Adrenal gland (tissue), 12 donors: Measurements from ENCODE around the gene STK32C. TPM values are rescaled to one million over a fixed set of nuclear protein-coding genes. Genes with fewer than 3 reads are reported as not detected.

ENCODE experiments used
- DNase-seq, 7 donors: peaks; one replicate each; pipeline ENCODE4 v3.0.0-alpha.2; 2019 to 2020
- H3K27ac ChIP-seq, 5 donors: fragments of 200-600 bp; sonication (generic) in 4 of 5; 1 replicate in 3 of 5; 2 replicates in 2 of 5; pipeline versions ENCODE4 v1.5.1 to v1.8.0; 2016 to 2020; ENCODE audit warnings: mild to moderate bottlenecking in 1 of 5
- H3K27me3 ChIP-seq: fragments of 200-600 bp; 2 replicates; pipeline ENCODE4 v1.8.0; 2021
- H3K36me3 ChIP-seq, 2 donors: fragments of 200-600 bp; replicated peaks in 1 of 2; 1 replicate in 1 of 2; 2 replicates in 1 of 2; pipeline versions ENCODE4 v1.5.1 to v1.8.0; 2018 to 2022
- H3K4me1 ChIP-seq, 2 donors: fragments of 200-600 bp; replicated peaks in 1 of 2; 1 replicate in 1 of 2; 2 replicates in 1 of 2; pipeline versions ENCODE4 v1.5.1 to v1.8.0; 2018 to 2021
- H3K4me3 ChIP-seq, 4 donors: fragments of 200-600 bp; sonication (generic) in 3 of 4; one replicate each; pipeline ENCODE4 v1.5.1; 2016 to 2018
- H3K9me3 ChIP-seq, 3 donors: fragments of 200-600 bp; sonication (generic) in 1 of 3; replicated peaks in 1 of 3; 1 replicate in 2 of 3; 2 replicates in 1 of 3; pipeline versions ENCODE4 v1.5.1 to v1.8.0; 2016 to 2021
- CTCF ChIP-seq, 6 experiments: fragments of 450-650 bp in 4 of 6; fragments of 200-600 bp in 2 of 6; sonication (generic) in 1 of 6; IDR thresholded peaks; 1 replicate in 5 of 6; 2 replicates in 1 of 6; pipeline versions ENCODE4 v1.5.1 to v1.8.0; 2016 to 2021; ENCODE audit warnings: antibody characterized with exemption in 6 of 6, mild to moderate bottlenecking in 2 of 6, moderate library complexity in 1 of 6
- POLR2A ChIP-seq, 2 donors: fragments of 450-650 bp; IDR thresholded peaks; one replicate each; pipeline ENCODE4 v1.6.1; 2017; ENCODE audit warnings: antibody characterized with exemption in 2 of 2, mild to moderate bottlenecking in 2 of 2, moderate library complexity in 1 of 2
- WGBS, 4 donors: extraction: QIAGEN DNeasy Blood & Tissue Kit in 2 of 4; methylation state at CpG; one replicate each; pipeline versions ENCODE4 v1.1.5 to v1.1.7; 2013 to 2017; 5-methylcytosine and 5-hydroxymethylcytosine counted together
- intact Hi-C, 2 donors: fragments of 100-400 bp; cut with DNase I; formaldehyde crosslinking; loops; one replicate each; pipeline versions ENCODE4 v1.14.1 to v1.15.0; 2022 to 2023
- polyA plus RNA-seq, 3 donors: library from polyadenylated mRNA; stranded (reverse); fragments of 200-250 nt in 2 of 3; fragments of 350-450 nt in 1 of 3; fragmentation: Illumina TruSeq in 1 of 3; extraction: RNeasy Lipid Tissue Mini Kit (QIAGEN cat#74804) in 1 of 3; gene quantifications; one replicate each; pipeline ENCODE4 v1.2.3, GENCODE V29; 2013 to 2014
- total RNA-seq, 9 donors: library from RNA; depleted of rRNA in 4 of 9; stranded (reverse); fragments of >200 nt in 4 of 9; fragments of 120-200 nt in 1 of 9; fragmentation: NEBNext Ultra II Directional in 1 of 9; extraction: Animal tissue kit (Norgen Biotek cat#: 25700) in 1 of 9; gene quantifications; one replicate each; pipeline versions ENCODE4 v1.1.0 to v1.2.4, GENCODE V29; 2013 to 2023
- donor health status: healthy with polysubstance abuse.
- donor health status: Bipolar disorder and iron deficiency.
- donor health status: DM: yes; HTN: yes; CAD: no.
- donor health status: DM: no; HTN: no; CAD: no.
- donor health status: DM: no; HTN: no; CAD: no.
- donor health status: DM: yes; HTN: yes; CAD: no.

The STK32C gene
- total and polyA plus RNA-seq, 12 donors: 2.8 to 36.5 (median 15.9) TPM

GRCh38 chr10:132189810-132190422, 117.8 kb downstream of the STK32C start:
- Histone ChIP-seq H3K9me3 (no peaks in the 10 kb centered on the region), H3K4me3 (no peak overlapping the region), H3K27ac (no peak overlapping the region), H3K27me3 (peaks cover 44% of the 10 kb centered on the region), H3K36me3 (no peaks in the 10 kb centered on the region), H3K4me1 (peaks cover 17 to 32% of the 10 kb centered on the region in 2 donors)
- no peak for DNase-seq
- TF ChIP-seq CTCF (IDR thresholded peaks at IDR 0.05) (no peak), POLR2A (IDR thresholded peaks at IDR 0.05) (no peak)
- WGBS, 4 donors: 86 to 91% (median 89%) methylated on average over 11 to 17 of the region's 17 CpGs
- intact Hi-C loops: no loop called here

- WGBS, 4 donors: 90 to 94% (median 92%) methylated on average over 14 to 16 of the region's 16 CpGs
- Histone ChIP-seq H3K27me3 (peaks cover 44% of the 10 kb centered on the region), H3K27ac (no peak overlapping the region), H3K36me3 (no peaks in the 10 kb centered on the region), H3K9me3 (no peaks in the 10 kb centered on the region), H3K4me1 (peaks cover 17 to 32% of the 10 kb centered on the region in 2 donors), H3K4me3 (no peak overlapping the region)
- no peak for DNase-seq
- intact Hi-C loops: no loop called here
- TF ChIP-seq POLR2A (IDR thresholded peaks at IDR 0.05): no peak
These were observed 118.7 kb downstream of the STK32C start for GRCh38 chr10:132189016-132189415.

- Histone ChIP-seq H3K27me3 (peaks cover 44% of the 10 kb centered on the region), H3K36me3 (no peaks in the 10 kb centered on the region), H3K27ac (no peak overlapping the region), H3K4me3 (no peak overlapping the region), H3K9me3 (no peaks in the 10 kb centered on the region), H3K4me1 (peaks cover 17 to 31% of the 10 kb centered on the region in 2 donors)
- TF ChIP-seq POLR2A (IDR thresholded peaks at IDR 0.05) (no peak), CTCF (IDR thresholded peaks at IDR 0.05) (no peak)
- no peak for DNase-seq
- 67 to 80% (median 70%) methylated on average over 12 to 13 of the region's 13 CpGs for WGBS, 4 donors
- intact Hi-C loops: no loop called here
These were observed 119.4 kb downstream of the STK32C start for GRCh38 chr10:132188331-132188730.

GRCh38 chr10:132187430-132188138, 120.2 kb downstream of the STK32C start:
- Histone ChIP-seq H3K27ac (no peak overlapping the region), H3K36me3 (no peaks in the 10 kb centered on the region), H3K4me3 (peak overlapping the region in 1 of 4 donors; percentile 59), H3K9me3 (no peaks in the 10 kb centered on the region), H3K4me1 (peaks cover 17 to 27% of the 10 kb centered on the region in 2 donors), H3K27me3 (peaks cover 44% of the 10 kb centered on the region)
- intact Hi-C loops: no loop called here
- 3 to 4% (median 4%) methylated on average over 10 to 58 of the region's 58 CpGs for WGBS, 4 donors
- no peak for TF ChIP-seq CTCF (IDR thresholded peaks at IDR 0.05)
- TF ChIP-seq POLR2A (IDR thresholded peaks at IDR 0.05): no peak
- DNase-seq: peak in 1 of 7 donors; percentile 5
